A673 (cell line): Measurements from ENCODE around the gene IGF1R. TPM values are rescaled to one million over a fixed set of nuclear protein-coding genes. Genes with fewer than 3 reads are reported as not detected.

ENCODE experiments used
- BruUV-seq: library from RNA; stranded (reverse); fragments of 400-500 nt; replicated peaks from 2 replicates; lab custom pipeline; 2021; lab: Mats Ljungman, UMichigan
- CTCF ChIA-PET: fragments of 300-600 bp; sonication (Branson Sonifier 250); formaldehyde crosslinking; loops from one replicate; lab custom pipeline; 2022; ENCODE audit warnings: antibody characterized with exemption; lab: Charles Lee
- POLR2A ChIA-PET: fragments of 300-600 bp; sonication (Branson Sonifier 250); formaldehyde crosslinking; loops from one replicate; lab custom pipeline; 2022; ENCODE audit warnings: antibody characterized with exemption; ENCODE audit not compliant: low non-redundant PET; lab: Charles Lee
- DNase-seq: peaks from one replicate; pipeline ENCODE4 v3.0.0-alpha.2; 2015; ENCODE audit warnings: low spot score
- H3K27ac ChIP-seq: fragments of 200-600 bp; sonication (generic); 2 replicates; pipeline ENCODE4 v1.5.1; 2016; ENCODE audit warnings: mixed run types, low read depth, mild to moderate bottlenecking, mixed read lengths, antibody characterized with exemption, low read length; ENCODE audit not compliant: poor library complexity, severe bottlenecking
- H3K27me3 ChIP-seq: fragments of 200-600 bp; sonication (generic); replicated peaks from 2 replicates; pipeline ENCODE4 v1.6.1; 2017; ENCODE audit warnings: mixed run types, low read depth, mild to moderate bottlenecking, mixed read lengths, antibody characterized with exemption, low read length; ENCODE audit not compliant: insufficient read depth, poor library complexity
- H3K36me3 ChIP-seq: fragments of 200-600 bp; sonication (generic); 2 replicates; pipeline ENCODE4 v1.6.1; 2016; ENCODE audit warnings: mixed run types, mild to moderate bottlenecking, mixed read lengths, antibody characterized with exemption, low read length; ENCODE audit not compliant: insufficient read depth, poor library complexity, severe bottlenecking
- H3K4me1 ChIP-seq: fragments of 200-600 bp; sonication (generic); 2 replicates; pipeline ENCODE4 v1.6.1; 2017; ENCODE audit warnings: mixed run types, mild to moderate bottlenecking, mixed read lengths, antibody characterized with exemption, low read length; ENCODE audit not compliant: insufficient read depth, poor library complexity, severe bottlenecking
- H3K4me3 ChIP-seq: fragments of 200-600 bp; sonication (generic); 2 replicates; pipeline ENCODE4 v1.5.1; 2016; ENCODE audit warnings: low read depth, mixed run types, mild to moderate bottlenecking, mixed read lengths, low read length; ENCODE audit not compliant: poor library complexity, severe bottlenecking
- H3K9me3 ChIP-seq: fragments of 200-600 bp; sonication (generic); 2 replicates; pipeline ENCODE4 v1.6.1; 2016; ENCODE audit warnings: mixed run types, low read depth, mild to moderate bottlenecking, mixed read lengths, antibody characterized with exemption, low read length; ENCODE audit not compliant: poor library complexity, severe bottlenecking
- CTCF ChIP-seq: fragments of 300-800, 200-600 bp; sonication (generic); conservative IDR thresholded peaks from 2 replicates; pipeline ENCODE4 v1.5.1; 2017; ENCODE audit warnings: low read depth, mild to moderate bottlenecking, antibody characterized with exemption, low read length, moderate library complexity, mixed read lengths
- EZH2 ChIP-seq: fragments of 200-600 bp; sonication (generic); IDR thresholded peaks from 2 replicates; pipeline ENCODE4 v1.6.1; 2017; ENCODE audit warnings: borderline replicate concordance, low read depth, mild to moderate bottlenecking, mixed read lengths, antibody characterized with exemption, low read length; ENCODE audit not compliant: poor library complexity, severe bottlenecking
- intact Hi-C: fragments of 100-400 bp; cut with micrococcal nuclease; formaldehyde crosslinking; loops from one replicate; pipeline ENCODE4 v1.10.0; 2022; ENCODE audit not compliant: unreplicated experiment
- total RNA-seq: library from RNA; stranded (reverse); gene quantifications from 2 replicates; pipeline ENCODE4 v1.2.3, GENCODE V29; 2021

IGF1R gene
- total RNA-seq, 1 experiment from 2014 or later: 34.9 TPM

GRCh38 chr15:98840053-98840452 lies 191.7 kb downstream of the IGF1R start:
- Histone ChIP-seq H3K27me3 (no peaks in the 10 kb centered on the region), H3K4me3 (no peak overlapping the region), H3K9me3 (no peaks in the 10 kb centered on the region), H3K4me1 (peaks cover 30% of the 10 kb centered on the region), H3K36me3 (no peaks in the 10 kb centered on the region), H3K27ac (no peak overlapping the region)
- ChIA-PET CTCF (no interaction called here), POLR2A (no interaction called here)
- no peak for DNase-seq
- TF ChIP-seq EZH2 (no peak), CTCF (no peak)
- intact Hi-C loops: no loop called here
- no TSS peak for BruUV-seq

GRCh38 chr15:98841419-98841970 lies 193.2 kb downstream of the IGF1R start:
- intact Hi-C loops: no loop called here
- TF ChIP-seq EZH2: no peak
- TF ChIP-seq CTCF: no peak

GRCh38 chr15:98842192-98842972 lies 194.0 kb downstream of the IGF1R start:
- H3K4me1 ChIP-seq: peaks cover 42% of the 10 kb centered on the region
- BruUV-seq: no TSS peak
- H3K9me3 ChIP-seq: no peaks in the 10 kb centered on the region
- H3K4me3 ChIP-seq: no peak overlapping the region
- CTCF ChIA-PET: no interaction called here
- H3K27ac ChIP-seq: peak overlapping the region; percentile 55
- no peaks in the 10 kb centered on the region for H3K27me3 ChIP-seq
- DNase-seq: no peak
- POLR2A ChIA-PET: no interaction called here
- TF ChIP-seq CTCF: no peak
- TF ChIP-seq EZH2: no peak
- no peaks in the 10 kb centered on the region for H3K36me3 ChIP-seq
- intact Hi-C loops: no loop called here

More at GRCh38 chr15:98841419-98841970, 193.2 kb downstream of the IGF1R start:
- Histone ChIP-seq H3K9me3 (no peaks in the 10 kb centered on the region), H3K36me3 (no peaks in the 10 kb centered on the region), H3K27ac (no peak overlapping the region), H3K4me3 (no peak overlapping the region), H3K4me1 (peaks cover 42% of the 10 kb centered on the region), H3K27me3 (no peaks in the 10 kb centered on the region)
- no TSS peak for BruUV-seq
- DNase-seq: no peak
- POLR2A ChIA-PET: no interaction called here
- CTCF ChIA-PET: no interaction called here
